Psoas muscle (tissue), 8 donors: ENCODE data around the gene ZNF622. TPM values are rescaled to one million over a fixed set of nuclear protein-coding genes. Genes with fewer than 3 reads are reported as not detected.

Experiments
- ATAC-seq, 4 donors: fragments of 200-7000 bp; cut with Tn5 transposase; one replicate each; pipeline ENCODE4 v1.9.1; 2020; ENCODE audit warnings: moderate library complexity in 3 of 4, mild to moderate bottlenecking in 2 of 4
- DNase-seq, 2 donors: peaks; one replicate each; pipeline ENCODE4 v3.0.0-alpha.2; 2020
- H3K27ac ChIP-seq: fragments of 200-600 bp; one replicate; pipeline ENCODE4 v1.8.0; 2022
- H3K27me3 ChIP-seq, 3 donors: fragments of 200-600 bp in 1 of 3; one replicate each; pipeline versions ENCODE4 v1.6.1 to v1.8.0; 2013 to 2022; ENCODE audit warnings: low read length in 2 of 3, mild to moderate bottlenecking in 2 of 3, moderate library complexity in 1 of 3; ENCODE audit not compliant: insufficient read depth in 3 of 3
- H3K36me3 ChIP-seq, 2 donors: fragments of 200-600 bp in 1 of 2; one replicate each; pipeline versions ENCODE4 v1.6.1 to v1.8.0; 2013 to 2022; ENCODE audit warnings: low read depth in 1 of 2, mild to moderate bottlenecking in 1 of 2, moderate library complexity in 1 of 2; ENCODE audit not compliant: insufficient read depth in 1 of 2
- H3K4me1 ChIP-seq: fragments of 200-600 bp; one replicate; pipeline ENCODE4 v1.8.0; 2022
- H3K4me3 ChIP-seq: fragments of 200-600 bp; one replicate; pipeline ENCODE4 v1.8.0; 2022; ENCODE audit warnings: mild to moderate bottlenecking
- H3K9me3 ChIP-seq: fragments of 200-600 bp; one replicate; pipeline ENCODE4 v1.8.0; 2022
- WGBS, 3 donors: extraction: QIAGEN DNeasy Blood & Tissue Kit; methylation state at CpG; one replicate each; pipeline versions ENCODE4 v1.1.6 to v1.1.7; 2013; 5-methylcytosine and 5-hydroxymethylcytosine counted together
- intact Hi-C, 2 donors: fragments of 100-400 bp; cut with DNase I; formaldehyde crosslinking; loops; one replicate each; pipeline versions ENCODE4 v1.11.0 to v1.14.2; 2022
- polyA plus RNA-seq, 3 donors: library from polyadenylated mRNA; stranded (reverse); fragments of 200-250 nt; gene quantifications; one replicate each; pipeline ENCODE4 v1.2.3, GENCODE V29; 2013
- total RNA-seq, 4 donors: library from RNA; stranded (reverse); fragmentation: NEBNext Ultra II Directional in 2 of 4; extraction: Animal tissue kit (Norgen Biotek cat#: 25700) in 2 of 4; gene quantifications; one replicate each; pipeline versions ENCODE4 v1.2.1 to v1.2.4, GENCODE V29; 2021 to 2023
- TF ChIP-seq, protein P1 (sequence below): fragments of 200-600 bp; IDR thresholded peaks from one replicate; pipeline ENCODE4 v1.8.0; 2022; ENCODE audit warnings: antibody characterized with exemption
- donor health status: healthy with polysubstance abuse.
- donor health status: DM: no; HTN: no; CAD: no; lungs with moderate emphysema.
- donor health status: Bipolar disorder and iron deficiency.
- donor health status: healthy.
- donor health status: DM: yes; HTN: yes; CAD: no.
- donor health status: DM: no; HTN: no; CAD: no.
- donor health status: DM: no; HTN: no; CAD: no.
- donor health status: DM: yes; HTN: yes; CAD: no.

The ZNF622 gene
- total and polyA plus RNA-seq, 7 donors = 11.8 to 142 (median 43.5) TPM

DNA sequence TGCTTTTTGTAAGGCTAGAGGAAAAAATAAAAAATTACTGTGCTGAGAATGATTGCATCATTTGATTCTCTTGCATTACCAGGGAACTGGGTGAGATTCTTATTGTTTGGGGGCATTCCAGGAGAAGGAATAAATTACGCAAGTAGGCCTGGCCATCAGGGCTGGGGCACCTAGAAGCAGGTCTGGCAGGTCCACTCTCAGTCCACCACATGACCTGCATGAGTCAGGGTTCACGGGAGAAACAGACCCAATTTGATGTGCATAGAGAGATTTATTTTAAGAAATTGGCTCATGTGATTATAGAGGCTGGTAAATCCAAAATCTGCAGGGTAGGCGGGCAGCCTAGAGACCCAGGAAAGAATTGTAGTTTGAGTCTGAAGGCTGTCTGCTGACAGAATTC, 59.6 kb downstream of the ZNF622 start:
- intact Hi-C loops = no loop called here
- ATAC-seq (no peak), DNase-seq (no peak)

More for the DNA sequence above, 59.6 kb downstream of the ZNF622 start:
- H3K4me3 ChIP-seq = no peak overlapping the region
- H3K4me1 ChIP-seq = no peaks in the 10 kb centered on the region
- no peaks in the 10 kb centered on the region for H3K27me3 ChIP-seq
- H3K27ac ChIP-seq = no peak overlapping the region
- 63 to 82% (median 66%) methylated on average over 3 of the region's 3 CpGs for WGBS, 3 donors
- TF ChIP-seq, protein P1, sequence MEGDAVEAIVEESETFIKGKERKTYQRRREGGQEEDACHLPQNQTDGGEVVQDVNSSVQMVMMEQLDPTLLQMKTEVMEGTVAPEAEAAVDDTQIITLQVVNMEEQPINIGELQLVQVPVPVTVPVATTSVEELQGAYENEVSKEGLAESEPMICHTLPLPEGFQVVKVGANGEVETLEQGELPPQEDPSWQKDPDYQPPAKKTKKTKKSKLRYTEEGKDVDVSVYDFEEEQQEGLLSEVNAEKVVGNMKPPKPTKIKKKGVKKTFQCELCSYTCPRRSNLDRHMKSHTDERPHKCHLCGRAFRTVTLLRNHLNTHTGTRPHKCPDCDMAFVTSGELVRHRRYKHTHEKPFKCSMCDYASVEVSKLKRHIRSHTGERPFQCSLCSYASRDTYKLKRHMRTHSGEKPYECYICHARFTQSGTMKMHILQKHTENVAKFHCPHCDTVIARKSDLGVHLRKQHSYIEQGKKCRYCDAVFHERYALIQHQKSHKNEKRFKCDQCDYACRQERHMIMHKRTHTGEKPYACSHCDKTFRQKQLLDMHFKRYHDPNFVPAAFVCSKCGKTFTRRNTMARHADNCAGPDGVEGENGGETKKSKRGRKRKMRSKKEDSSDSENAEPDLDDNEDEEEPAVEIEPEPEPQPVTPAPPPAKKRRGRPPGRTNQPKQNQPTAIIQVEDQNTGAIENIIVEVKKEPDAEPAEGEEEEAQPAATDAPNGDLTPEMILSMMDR = no peak
- H3K36me3 ChIP-seq = no peaks in the 10 kb centered on the region
- H3K9me3 ChIP-seq = no peaks in the 10 kb centered on the region

Other genes with a start within 250 kb of the ZNF622 start
- 100 to 1,000 TPM in 3 of 4 donors, 10 to 100 TPM in 1; 63.2 to 252 (median 187) TPM for gene RETREG1, start 151.2 kb upstream of the ZNF622 start, total RNA-seq
- gene RETREG1, start 151.2 kb upstream of the ZNF622 start, polyA plus RNA-seq = 100 to 1,000 TPM in 2 of 3 donors, 1 to 10 TPM in 1; 2.1 to 235 (median 191) TPM